Suprapubic skin (tissue), 4 donors: ENCODE measurements around the gene RAF1. TPM values are rescaled to one million over a fixed set of nuclear protein-coding genes. Genes with fewer than 3 reads are reported as not detected.

ENCODE experiments used
- DNase-seq, 2 donors: peaks; one replicate each; pipeline ENCODE4 v3.0.0-alpha.2; 2019; ENCODE audit warnings: low spot score in 2 of 2
- H3K27ac ChIP-seq: fragments of 200-600 bp; sonication (generic); one replicate; pipeline ENCODE4 v1.5.1; 2019
- H3K27me3 ChIP-seq: fragments of 200-600 bp; sonication (generic); one replicate; pipeline ENCODE4 v1.5.1; 2019
- H3K36me3 ChIP-seq: fragments of 200-600 bp; sonication (generic); one replicate; pipeline ENCODE4 v1.5.1; 2019
- H3K4me1 ChIP-seq: fragments of 200-600 bp; sonication (generic); one replicate; pipeline ENCODE4 v1.5.1; 2019
- H3K4me3 ChIP-seq: fragments of 200-600 bp; sonication (generic); one replicate; pipeline ENCODE4 v1.5.1; 2019; ENCODE audit warnings: mild to moderate bottlenecking
- H3K9me3 ChIP-seq: fragments of 200-600 bp; sonication (generic); one replicate; pipeline ENCODE4 v1.5.1; 2019
- EP300 ChIP-seq: sonication (generic); formaldehyde crosslinking; IDR thresholded peaks from one replicate; pipeline ENCODE4 v1.6.1; 2017; ENCODE audit warnings: antibody characterized with exemption
- POLR2A ChIP-seq, 2 donors: fragments of 450-650 bp; IDR thresholded peaks; one replicate each; pipeline ENCODE4 v1.6.1; 2017; ENCODE audit warnings: antibody characterized with exemption in 2 of 2, mild to moderate bottlenecking in 2 of 2, moderate library complexity in 2 of 2
- POLR2AphosphoS5 ChIP-seq, 3 donors: sonication (generic); formaldehyde crosslinking; IDR thresholded peaks; one replicate each; pipeline ENCODE4 v1.6.1; 2017; ENCODE audit warnings: antibody characterized with exemption in 3 of 3
- WGBS: methylation state at CpG from one replicate; pipeline ENCODE4 v1.1.5; 2018; 5-methylcytosine and 5-hydroxymethylcytosine counted together
- total RNA-seq, 4 donors: library from RNA; depleted of rRNA; stranded (reverse); fragments of >200 nt; gene quantifications; one replicate each; pipeline ENCODE4 v1.1.0, GENCODE V29; 2016
- TF ChIP-seq, protein P1 (sequence below), 2 donors: fragments of 200-600 bp in 1 of 2; fragments of 450-650 bp in 1 of 2; sonication (generic) in 1 of 2; IDR thresholded peaks; one replicate each; pipeline ENCODE4 v1.5.1; 2016 to 2019; ENCODE audit warnings: antibody characterized with exemption in 2 of 2, mild to moderate bottlenecking in 1 of 2, moderate library complexity in 1 of 2

RAF1 gene
- total RNA-seq, 4 donors from 2014 or later, result 96.3 to 155 (median 123) TPM

DNA sequence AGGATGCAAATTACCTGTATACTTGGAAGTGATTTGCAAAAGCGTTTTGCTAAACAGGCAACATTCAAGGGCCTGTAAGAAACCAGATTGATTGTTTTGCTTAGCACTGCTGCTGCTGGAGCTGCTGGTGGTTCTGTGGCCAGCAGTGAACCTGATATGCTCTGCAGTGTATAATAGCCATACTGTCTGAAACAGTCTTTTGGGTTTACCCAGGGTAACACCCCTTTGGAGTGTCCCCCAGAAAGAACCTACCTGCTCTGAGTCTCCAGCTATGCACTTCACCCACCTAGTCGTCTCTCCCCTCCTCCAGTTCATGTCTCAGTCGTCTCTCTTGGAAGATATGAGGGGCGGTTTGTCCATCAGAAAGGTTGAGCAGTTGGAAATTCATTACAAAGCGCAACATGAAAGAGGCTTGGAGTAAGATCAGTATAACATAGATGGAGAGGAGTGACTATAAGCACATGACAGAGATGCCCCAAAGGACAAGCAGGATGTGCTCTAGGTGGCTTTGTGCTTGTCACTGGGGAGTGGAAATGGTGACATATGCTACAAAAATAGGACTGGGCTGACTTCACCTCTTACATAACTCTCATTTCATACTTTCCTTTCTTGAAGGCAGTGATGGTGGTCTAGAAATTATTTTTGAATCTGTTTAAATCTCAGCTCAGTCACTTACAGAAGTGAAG lies 103.3 kb downstream of the RAF1 start:
- TF ChIP-seq, protein P1, sequence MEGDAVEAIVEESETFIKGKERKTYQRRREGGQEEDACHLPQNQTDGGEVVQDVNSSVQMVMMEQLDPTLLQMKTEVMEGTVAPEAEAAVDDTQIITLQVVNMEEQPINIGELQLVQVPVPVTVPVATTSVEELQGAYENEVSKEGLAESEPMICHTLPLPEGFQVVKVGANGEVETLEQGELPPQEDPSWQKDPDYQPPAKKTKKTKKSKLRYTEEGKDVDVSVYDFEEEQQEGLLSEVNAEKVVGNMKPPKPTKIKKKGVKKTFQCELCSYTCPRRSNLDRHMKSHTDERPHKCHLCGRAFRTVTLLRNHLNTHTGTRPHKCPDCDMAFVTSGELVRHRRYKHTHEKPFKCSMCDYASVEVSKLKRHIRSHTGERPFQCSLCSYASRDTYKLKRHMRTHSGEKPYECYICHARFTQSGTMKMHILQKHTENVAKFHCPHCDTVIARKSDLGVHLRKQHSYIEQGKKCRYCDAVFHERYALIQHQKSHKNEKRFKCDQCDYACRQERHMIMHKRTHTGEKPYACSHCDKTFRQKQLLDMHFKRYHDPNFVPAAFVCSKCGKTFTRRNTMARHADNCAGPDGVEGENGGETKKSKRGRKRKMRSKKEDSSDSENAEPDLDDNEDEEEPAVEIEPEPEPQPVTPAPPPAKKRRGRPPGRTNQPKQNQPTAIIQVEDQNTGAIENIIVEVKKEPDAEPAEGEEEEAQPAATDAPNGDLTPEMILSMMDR (IDR thresholded peaks at IDR 0.05), result no peak
- no peak for TF ChIP-seq EP300
- TF ChIP-seq POLR2A (IDR thresholded peaks at IDR 0.05), result no peak
- no peak for TF ChIP-seq POLR2AphosphoS5 (IDR thresholded peaks at IDR 0.05)
- Histone ChIP-seq H3K27me3 (no peaks in the 10 kb centered on the region), H3K27ac (no peak overlapping the region), H3K4me3 (no peak overlapping the region), H3K9me3 (no peaks in the 10 kb centered on the region), H3K4me1 (peaks cover 48% of the 10 kb centered on the region), H3K36me3 (no peaks in the 10 kb centered on the region)
- 78% methylated on average over 5 of the region's 5 CpGs for WGBS
- DNase-seq, result no peak

GRCh38 chr3:12559520-12559919 lies 104.4 kb downstream of the RAF1 start:
- Histone ChIP-seq H3K27ac (no peak overlapping the region), H3K4me1 (peaks cover 48% of the 10 kb centered on the region), H3K9me3 (no peaks in the 10 kb centered on the region), H3K36me3 (no peaks in the 10 kb centered on the region), H3K4me3 (no peak overlapping the region), H3K27me3 (peaks cover 2% of the 10 kb centered on the region)
- WGBS, result 73% methylated on average over 3 of the region's 3 CpGs
- TF ChIP-seq POLR2A (IDR thresholded peaks at IDR 0.05), result no peak
- TF ChIP-seq POLR2AphosphoS5 (IDR thresholded peaks at IDR 0.05), result no peak
- no peak for TF ChIP-seq EP300
- TF ChIP-seq, protein P1 (IDR thresholded peaks at IDR 0.05), result no peak
- no peak for DNase-seq

GRCh38 chr3:12558706-12559105 lies 105.2 kb downstream of the RAF1 start:
- 70% methylated on average over 4 of the region's 4 CpGs for WGBS
- no peak overlapping the region for H3K27ac ChIP-seq
- H3K4me1 ChIP-seq, result peaks cover 54% of the 10 kb centered on the region
- TF ChIP-seq, protein P1 (IDR thresholded peaks at IDR 0.05), result no peak
- TF ChIP-seq EP300 (no peak), POLR2A (IDR thresholded peaks at IDR 0.05) (no peak)
- no peak for DNase-seq
- H3K9me3 ChIP-seq, result no peaks in the 10 kb centered on the region
- no peaks in the 10 kb centered on the region for H3K36me3 ChIP-seq
- H3K4me3 ChIP-seq, result peak overlapping the region; percentile 97
- H3K27me3 ChIP-seq, result peaks cover 10% of the 10 kb centered on the region

GRCh38 chr3:12557473-12558100 lies 106.3 kb downstream of the RAF1 start:
- peaks cover 19% of the 10 kb centered on the region for H3K27me3 ChIP-seq
- WGBS, result 1% methylated on average over 18 of the region's 18 CpGs
- TF ChIP-seq POLR2A (IDR thresholded peaks at IDR 0.05), result no peak
- no peak for TF ChIP-seq EP300
- TF ChIP-seq POLR2AphosphoS5 (IDR thresholded peaks at IDR 0.05), result no peak
- TF ChIP-seq, protein P1 (IDR thresholded peaks at IDR 0.05), result no peak
- H3K4me1 ChIP-seq, result peaks cover 57% of the 10 kb centered on the region
- peak overlapping the region; percentile 97 for H3K4me3 ChIP-seq
- H3K9me3 ChIP-seq, result no peaks in the 10 kb centered on the region
- H3K27ac ChIP-seq, result peak overlapping the region; percentile 99
- DNase-seq, result no peak
- H3K36me3 ChIP-seq, result no peaks in the 10 kb centered on the region

DNA sequence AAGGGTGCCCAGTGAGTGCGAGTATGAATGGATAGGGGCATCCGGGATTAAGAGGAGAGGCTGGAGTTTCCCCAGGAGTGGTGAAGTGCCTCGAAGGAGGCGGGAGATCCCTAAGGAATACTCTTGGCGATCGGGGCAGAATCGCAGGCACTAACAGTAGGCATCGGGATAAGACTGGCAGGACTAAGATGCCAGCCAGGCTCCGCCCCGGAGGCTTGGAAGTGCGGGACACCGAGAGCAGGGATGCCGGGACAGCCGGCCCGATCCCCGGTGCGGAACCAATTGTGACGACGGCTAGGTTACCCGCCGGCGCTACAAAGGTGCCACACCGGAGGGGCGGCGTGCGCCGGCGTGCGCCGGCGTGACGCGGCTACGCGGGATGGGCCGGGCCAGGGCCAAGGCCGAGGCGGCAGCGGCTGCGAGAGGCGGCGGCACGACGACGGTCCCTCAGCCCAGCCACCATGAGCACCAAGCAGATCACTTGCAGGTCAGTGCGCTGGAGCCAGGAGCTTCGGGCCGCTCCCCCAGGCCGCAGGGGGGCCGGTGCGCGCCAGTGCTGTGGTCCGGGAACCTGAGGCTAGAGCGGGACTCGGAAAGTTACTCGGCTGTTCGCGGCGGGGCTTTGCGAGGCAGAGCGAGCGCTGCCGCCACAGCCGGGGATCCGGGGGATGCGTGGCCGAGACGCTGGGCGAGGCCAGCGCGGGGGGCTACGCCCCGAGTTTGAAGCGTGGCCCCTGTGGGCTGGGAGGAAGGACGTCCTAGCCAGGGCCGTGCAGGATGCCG lies 107.0 kb downstream of the RAF1 start, which contains the start of gene MKRN2:
MKRN2 (plus strand) TSS at position 398 of the 783 bp plus-strand sequence; CDS start at position 462, 64 bp downstream.
- TF ChIP-seq POLR2AphosphoS5 (IDR thresholded peaks at IDR 0.05), result peak; percentile 73 to 92 (median 81)
- TF ChIP-seq, protein P1 (IDR thresholded peaks at IDR 0.05), result no peak
- peak; percentile 90 to 98 for TF ChIP-seq POLR2A (IDR thresholded peaks at IDR 0.05)
- no peak for TF ChIP-seq EP300
- peaks cover 55% of the 10 kb centered on the region for H3K4me1 ChIP-seq
- peak within 1 kb of the TSS; percentile 97 for H3K4me3 ChIP-seq
- no peaks in the 10 kb centered on the region for H3K9me3 ChIP-seq
- no peaks in the 10 kb centered on the region for H3K36me3 ChIP-seq
- WGBS, result under 1% methylated on average over 65 of the region's 77 CpGs
- H3K27me3 ChIP-seq, result peaks cover 27% of the 10 kb centered on the region
- peak; percentile 90 to 93 for DNase-seq
- peak within 1 kb of the TSS; percentile 99 for H3K27ac ChIP-seq
